HepG2 (cell line): ENCODE data around the gene MC1R. TPM values are rescaled to one million over a fixed set of nuclear protein-coding genes. Genes with fewer than 3 reads are reported as not detected.

ENCODE experiments used
- CEBPG ChIP-seq: IDR thresholded peaks from 2 replicates; pipeline ENCODE4 v1.6.1; 2016
- JARID2 ChIP-seq: sonication (generic); formaldehyde crosslinking; IDR thresholded peaks from 2 replicates; pipeline ENCODE4 v1.8.1; 2023; ENCODE audit warnings: missing genetic modification reagents, inconsistent platforms; ENCODE audit not compliant: insufficient replicate concordance
- KDM4B ChIP-seq: sonication (generic); formaldehyde crosslinking; IDR thresholded peaks from 2 replicates; pipeline ENCODE4 v1.4.0; 2020; ENCODE audit warnings: missing genetic modification reagents
- KMT2B ChIP-seq: IDR thresholded peaks from 2 replicates; pipeline ENCODE4 v1.6.1; 2016; ENCODE audit warnings: missing genetic modification reagents, missing compliant biosample characterization
- MAF1 ChIP-seq: sonication (generic); formaldehyde crosslinking; IDR thresholded peaks from 2 replicates; pipeline ENCODE4 v1.5.0; 2020; ENCODE audit warnings: missing genetic modification reagents, borderline replicate concordance
- MXD1 ChIP-seq: sonication (generic); formaldehyde crosslinking; IDR thresholded peaks from 2 replicates; pipeline ENCODE4 v1.4.0; 2020; ENCODE audit warnings: mild to moderate bottlenecking, missing genetic modification reagents
- NR2F6 ChIP-seq, 2 experiments: IDR thresholded peaks; 2 replicates each; pipeline ENCODE4 v1.6.1; 2016; ENCODE audit warnings: antibody characterized with exemption in 1 of 2, mild to moderate bottlenecking in 1 of 2
- ONECUT2 ChIP-seq: sonication (generic); formaldehyde crosslinking; IDR thresholded peaks from 2 replicates; pipeline ENCODE4 v1.4.0; 2020; ENCODE audit warnings: missing genetic modification reagents
- YEATS2 ChIP-seq: sonication (generic); formaldehyde crosslinking; IDR thresholded peaks from 2 replicates; pipeline ENCODE4 v1.4.0; 2020; ENCODE audit warnings: missing genetic modification reagents, borderline replicate concordance
- ZBTB40 ChIP-seq, 2 experiments: fragments of 450-650 bp in 1 of 2; sonication (generic) in 1 of 2; formaldehyde crosslinking in 1 of 2; IDR thresholded peaks; 2 replicates each; pipeline versions ENCODE4 v1.6.1 to v1.8.0; 2016 to 2022; ENCODE audit warnings: antibody characterized with exemption in 1 of 2, mild to moderate bottlenecking in 1 of 2, missing genetic modification reagents in 1 of 2
- ZBTB42 ChIP-seq: sonication (generic); formaldehyde crosslinking; IDR thresholded peaks from 2 replicates; pipeline ENCODE4 v1.5.0; 2020; ENCODE audit warnings: mild to moderate bottlenecking, missing genetic modification reagents
- ZFP82 ChIP-seq: sonication (generic); formaldehyde crosslinking; IDR thresholded peaks from 2 replicates; pipeline ENCODE4 v1.5.1; 2020; ENCODE audit warnings: mild to moderate bottlenecking, missing genetic modification reagents, borderline replicate concordance
- ZMYM4 ChIP-seq: sonication (generic); formaldehyde crosslinking; IDR thresholded peaks from 2 replicates; pipeline ENCODE4 v1.8.1; 2023; ENCODE audit warnings: mild to moderate bottlenecking, missing genetic modification reagents
- ZNF225 ChIP-seq: sonication (generic); formaldehyde crosslinking; IDR thresholded peaks from 2 replicates; pipeline ENCODE4 v1.4.0; 2020; ENCODE audit warnings: mild to moderate bottlenecking, missing genetic modification reagents
- ZNF564 ChIP-seq: sonication (generic); formaldehyde crosslinking; IDR thresholded peaks from 2 replicates; pipeline ENCODE4 v1.8.1; 2023; ENCODE audit warnings: mild to moderate bottlenecking, missing genetic modification reagents
- ZNF574 ChIP-seq: sonication (generic); formaldehyde crosslinking; IDR thresholded peaks from 2 replicates; pipeline ENCODE4 v1.4.0; 2020; ENCODE audit warnings: missing genetic modification reagents
- ZNF713 ChIP-seq: sonication (generic); formaldehyde crosslinking; IDR thresholded peaks from 2 replicates; pipeline ENCODE4 v1.4.0; 2020; ENCODE audit warnings: mild to moderate bottlenecking, missing genetic modification reagents
- polyA plus RNA-seq, 8 experiments: library from polyadenylated mRNA; depleted of rRNA in 3 of 8; stranded (reverse) in 7 of 8; unstranded in 1 of 8; fragments of >200 nt; fragmentation: Illumina TruSeq in 4 of 8; extraction: Trizol in 4 of 8; gene quantifications; 2 replicates each; pipeline versions ENCODE4 v1.2.1 to v1.2.3, GENCODE V29; 2011 to 2016; ENCODE audit warnings: low read depth in 4 of 8, missing spikeins in 1 of 8, mixed read lengths in 1 of 8; ENCODE audit not compliant: insufficient read depth in 1 of 8
- total RNA-seq, 5 experiments: library from RNA; depleted of rRNA; stranded (reverse); fragments of >200 nt; fragmentation: Illumina TruSeq; extraction: Trizol; gene quantifications; 2 replicates each; pipeline ENCODE4 v1.2.3, GENCODE V29; 2016; ENCODE audit warnings: low read depth in 1 of 5

Gene MC1R
- total and polyA plus RNA-seq, 2 of the 13 experiments (the other 11 are each of a cell fraction or from before 2014, with no cell fraction given) = 9.1 to 14.8 TPM

GRCh38 chr16:89921702-89922476 is 3.2 kb downstream of the MC1R start (continued):
- TF ChIP-seq ZBTB42 (CRISPR knock-in tag) (peak; percentile 46; the same call in 1 of the 2 replicates), ZMYM4 (CRISPR knock-in tag) (peak; percentile 60; the same call in 1 of the 2 replicates), YEATS2 (peak; percentile 35; the same call in 1 of the 2 replicates), ZNF564 (CRISPR knock-in tag) (peak; percentile 77; the same call in 1 of the 2 replicates), MXD1 (CRISPR knock-in tag) (peak; percentile 27; the same call in 1 of the 2 replicates), KDM4B (CRISPR knock-in tag) (peak; percentile 84), ZFP82 (CRISPR knock-in tag) (no peak), ZNF713 (CRISPR knock-in tag) (peak; percentile 88), ONECUT2 (CRISPR knock-in tag) (no peak), ZNF225 (peak; percentile 68; the same call in 1 of the 2 replicates), MAF1 (CRISPR knock-in tag) (peak; percentile 48; the same call in 1 of the 2 replicates), NR2F6 (IDR thresholded peaks at IDR 0.05) (no peak), NR2F6 (CRISPR knock-in tag; IDR thresholded peaks at IDR 0.05) (peak; percentile 53; the same call in 1 of the 2 replicates), ZNF574 (CRISPR knock-in tag) (peak; percentile 47; the same call in 1 of the 2 replicates), ZBTB40 (IDR thresholded peaks at IDR 0.05) (no peak), ZBTB40 (CRISPR knock-in tag; IDR thresholded peaks at IDR 0.05) (peak; percentile 75), JARID2 (no peak), CEBPG (CRISPR knock-in tag) (0 out of 2 replicates have a peak, but pooled peaks have one; percentile 30), KMT2B (CRISPR knock-in tag) (peak; percentile 67)
